Stimulated activated naive CD8-positive, alpha-beta T cell treated with anti-CD3 and anti-CD28 coated beads, Interleukin-15, Interleukin-2, amounts not matched to agents 100 ng/mL and 50 ng/mL, for 24 hours (primary cell): Measurements from ENCODE around the gene ZNF669.

ENCODE experiments used
- H3K27ac Mint-ChIP-seq: one replicate; pipeline ENCODE4 v1.8.0; 2021; ENCODE audit warnings: mild to moderate bottlenecking, mixed read lengths
- H3K27me3 Mint-ChIP-seq: one replicate; pipeline ENCODE4 v1.8.0; 2021; ENCODE audit warnings: mixed read lengths
- H3K36me3 Mint-ChIP-seq: one replicate; pipeline ENCODE4 v1.8.0; 2021; ENCODE audit warnings: low read depth, mixed read lengths
- H3K4me1 Mint-ChIP-seq: one replicate; pipeline ENCODE4 v1.8.0; 2021; ENCODE audit warnings: low read depth, mixed read lengths
- H3K4me3 Mint-ChIP-seq: one replicate; pipeline ENCODE4 v1.8.0; 2021; ENCODE audit warnings: mild to moderate bottlenecking, mixed read lengths
- H3K9me3 Mint-ChIP-seq: one replicate; pipeline ENCODE4 v1.8.0; 2021; ENCODE audit warnings: mixed read lengths

Gene ZNF669

DNA sequence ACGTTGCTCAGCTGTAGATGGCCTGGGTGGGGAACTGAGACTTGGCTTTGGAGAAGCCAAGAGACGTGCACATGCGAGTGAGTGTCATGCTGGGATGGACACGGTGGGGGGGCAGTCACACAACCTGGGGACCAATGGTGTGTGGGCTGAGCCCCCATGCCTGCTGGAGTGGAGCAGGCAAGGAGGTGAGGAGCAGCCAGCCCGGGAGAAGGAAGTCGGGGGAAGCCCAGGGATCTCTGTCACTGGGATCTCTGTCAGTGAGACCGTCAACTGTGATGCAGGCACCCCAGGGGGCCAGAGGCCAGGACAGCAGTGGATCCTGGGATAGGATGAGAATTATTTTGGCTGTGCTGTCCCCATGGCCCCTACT lies 11.0 kb upstream of the ZNF669 start:
- peaks cover 17% of the 10 kb centered on the region for H3K27me3 Mint-ChIP-seq
- H3K4me1 Mint-ChIP-seq = peaks cover 6% of the 10 kb centered on the region
- H3K4me3 Mint-ChIP-seq = no peak overlapping the region
- no peaks in the 10 kb centered on the region for H3K9me3 Mint-ChIP-seq
- no peak overlapping the region for H3K27ac Mint-ChIP-seq
- peaks cover 4% of the 10 kb centered on the region for H3K36me3 Mint-ChIP-seq

DNA sequence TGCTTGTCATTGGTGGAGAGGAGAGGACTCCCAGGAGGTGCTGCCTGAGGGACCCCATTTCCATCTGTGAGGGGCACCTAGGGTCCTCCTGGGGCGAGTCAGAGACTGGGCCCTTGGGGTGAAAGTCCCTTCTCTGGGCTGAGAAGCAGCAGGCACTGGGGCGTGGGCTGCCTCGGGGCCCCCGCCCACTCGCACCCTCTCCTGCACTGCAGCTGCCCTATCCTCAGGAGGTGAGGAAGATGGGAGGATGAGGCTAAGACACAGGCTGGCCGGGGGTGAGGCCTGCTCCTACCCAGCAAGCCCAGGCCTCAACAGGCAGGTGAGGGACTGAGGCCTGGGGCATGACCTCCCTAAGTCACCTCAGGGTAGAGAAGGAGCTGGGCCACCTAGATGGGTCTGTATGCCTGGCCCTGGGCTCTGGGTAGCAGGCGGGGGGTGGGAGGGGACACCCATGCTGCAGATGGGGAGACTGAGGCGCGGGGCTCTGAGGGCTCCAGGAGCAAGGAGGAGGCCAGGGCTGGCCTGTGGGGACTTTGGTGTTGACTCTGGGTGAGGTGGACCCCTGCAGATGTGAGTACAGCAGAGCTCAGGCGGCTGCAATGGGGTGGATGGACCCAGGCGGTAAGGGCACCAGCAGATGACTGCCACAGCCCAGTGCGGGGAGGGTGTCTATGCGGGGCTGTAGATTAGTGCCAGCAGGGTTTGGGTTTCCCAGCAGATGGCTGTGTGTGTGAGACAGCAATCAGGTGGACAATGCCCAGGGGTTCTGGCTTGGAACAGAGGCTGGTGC lies 10.4 kb upstream of the ZNF669 start:
- H3K36me3 Mint-ChIP-seq = peaks cover 8% of the 10 kb centered on the region
- no peak overlapping the region for H3K4me3 Mint-ChIP-seq

GRCh38 chr1:247113733-247114271 lies 9.6 kb upstream of the ZNF669 start:
- peaks cover 30% of the 10 kb centered on the region for H3K27me3 Mint-ChIP-seq
- no peak overlapping the region for H3K27ac Mint-ChIP-seq
- peaks cover 9% of the 10 kb centered on the region for H3K36me3 Mint-ChIP-seq
- H3K9me3 Mint-ChIP-seq = no peaks in the 10 kb centered on the region
- H3K4me3 Mint-ChIP-seq = no peak overlapping the region
- H3K4me1 Mint-ChIP-seq = peaks cover 11% of the 10 kb centered on the region

More for the DNA sequence above, 10.4 kb upstream of the ZNF669 start:
- no peak overlapping the region for H3K27ac Mint-ChIP-seq
- H3K4me1 Mint-ChIP-seq = peaks cover 11% of the 10 kb centered on the region
- no peaks in the 10 kb centered on the region for H3K9me3 Mint-ChIP-seq
- peaks cover 23% of the 10 kb centered on the region for H3K27me3 Mint-ChIP-seq

DNA sequence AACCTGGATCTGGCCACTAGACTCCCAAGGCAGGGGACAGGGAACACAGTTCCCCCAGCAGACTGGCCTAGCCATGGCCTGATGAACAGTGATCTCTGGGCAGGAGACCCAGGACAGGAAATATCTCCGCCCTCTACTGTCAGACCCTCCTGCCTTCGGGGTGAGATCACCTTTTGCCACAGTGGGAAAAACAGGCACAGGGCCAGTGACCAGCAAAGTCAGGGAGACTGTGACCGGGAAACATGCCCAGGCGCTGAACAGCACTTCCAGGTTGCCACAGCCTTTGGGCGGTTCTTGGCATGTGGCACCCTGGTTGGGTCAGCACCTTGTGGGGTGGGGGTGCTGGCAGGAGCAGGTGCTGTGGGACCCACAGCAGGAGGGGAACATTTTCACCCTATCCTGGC lies 8.9 kb upstream of the ZNF669 start:
- H3K4me3 Mint-ChIP-seq = no peak overlapping the region
- H3K27ac Mint-ChIP-seq = no peak overlapping the region
- H3K27me3 Mint-ChIP-seq = peaks cover 37% of the 10 kb centered on the region
- peaks cover 9% of the 10 kb centered on the region for H3K36me3 Mint-ChIP-seq
- H3K4me1 Mint-ChIP-seq = peaks cover 11% of the 10 kb centered on the region
- no peaks in the 10 kb centered on the region for H3K9me3 Mint-ChIP-seq

DNA sequence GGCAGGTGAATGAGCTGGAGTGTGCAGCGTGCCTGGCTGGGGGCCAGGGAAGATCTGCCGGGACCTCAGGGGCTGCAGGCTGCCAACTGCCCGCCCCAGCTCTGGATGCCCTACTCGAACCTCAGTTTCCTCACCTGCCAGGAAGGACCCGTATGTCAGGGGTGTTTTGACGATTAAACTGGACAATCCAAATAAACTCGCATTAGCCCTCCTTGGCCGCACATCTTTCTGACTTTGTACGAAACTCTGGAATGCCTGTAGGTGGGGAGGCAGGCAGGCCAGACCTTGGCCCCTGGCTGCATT lies 8.3 kb upstream of the ZNF669 start:
- no peak overlapping the region for H3K27ac Mint-ChIP-seq
- peaks cover 11% of the 10 kb centered on the region for H3K4me1 Mint-ChIP-seq
- H3K27me3 Mint-ChIP-seq = peaks cover 44% of the 10 kb centered on the region
- peaks cover 9% of the 10 kb centered on the region for H3K36me3 Mint-ChIP-seq
- no peak overlapping the region for H3K4me3 Mint-ChIP-seq
- peaks cover under 1% of the 10 kb centered on the region for H3K9me3 Mint-ChIP-seq

GRCh38 chr1:247111700-247112478 lies 7.7 kb upstream of the ZNF669 start:
- H3K27ac Mint-ChIP-seq = no peak overlapping the region
- peaks cover 49% of the 10 kb centered on the region for H3K27me3 Mint-ChIP-seq

GRCh38 chr1:247111259-247111699 lies 7.1 kb upstream of the ZNF669 start:
- peak overlapping the region; percentile 72 for H3K4me3 Mint-ChIP-seq
- peaks cover 4% of the 10 kb centered on the region for H3K9me3 Mint-ChIP-seq
- peaks cover 9% of the 10 kb centered on the region for H3K36me3 Mint-ChIP-seq
- H3K27ac Mint-ChIP-seq = no peak overlapping the region
- H3K4me1 Mint-ChIP-seq = peaks cover 11% of the 10 kb centered on the region
- peaks cover 49% of the 10 kb centered on the region for H3K27me3 Mint-ChIP-seq

More at GRCh38 chr1:247111700-247112478, 7.7 kb upstream of the ZNF669 start:
- Mint-ChIP-seq H3K4me3 (no peak overlapping the region), H3K9me3 (peaks cover 4% of the 10 kb centered on the region), H3K4me1 (peaks cover 11% of the 10 kb centered on the region), H3K36me3 (peaks cover 9% of the 10 kb centered on the region)

DNA sequence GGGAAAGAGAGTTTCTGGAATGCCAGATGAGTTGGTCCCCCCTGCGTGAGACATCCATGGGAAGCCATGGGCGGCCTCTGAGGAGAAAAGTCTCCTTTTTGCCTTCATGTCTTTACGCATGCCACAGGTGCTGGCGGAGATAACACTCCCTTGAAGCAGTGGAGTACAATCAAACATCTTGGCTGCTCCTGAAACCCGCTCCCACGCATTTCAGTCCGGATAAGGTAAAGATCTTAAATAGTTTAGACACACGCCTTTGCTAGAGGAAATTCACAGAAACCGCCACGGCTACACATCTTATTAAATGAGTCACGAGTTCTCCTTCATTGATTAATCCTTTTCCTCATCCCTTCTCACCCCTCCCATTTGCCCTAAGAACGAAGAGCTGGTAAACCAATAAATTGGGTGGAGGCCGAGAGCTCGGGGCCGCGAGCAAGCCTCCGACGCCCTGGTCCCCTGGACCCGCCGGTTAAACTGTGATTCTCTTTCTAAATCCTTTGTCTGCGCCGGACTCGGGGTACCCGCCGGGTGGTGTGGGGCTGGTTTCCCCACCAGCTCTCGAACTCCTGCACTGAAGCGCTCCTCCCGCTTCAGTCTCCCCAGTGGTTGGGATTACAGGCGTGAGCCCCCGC lies 6.6 kb upstream of the ZNF669 start:
- H3K36me3 Mint-ChIP-seq = peaks cover 9% of the 10 kb centered on the region
- H3K4me1 Mint-ChIP-seq = peaks cover 11% of the 10 kb centered on the region
- peaks cover 49% of the 10 kb centered on the region for H3K27me3 Mint-ChIP-seq
- H3K4me3 Mint-ChIP-seq = peak overlapping the region; percentile 72
- H3K9me3 Mint-ChIP-seq = peaks cover 4% of the 10 kb centered on the region
- no peak overlapping the region for H3K27ac Mint-ChIP-seq

DNA sequence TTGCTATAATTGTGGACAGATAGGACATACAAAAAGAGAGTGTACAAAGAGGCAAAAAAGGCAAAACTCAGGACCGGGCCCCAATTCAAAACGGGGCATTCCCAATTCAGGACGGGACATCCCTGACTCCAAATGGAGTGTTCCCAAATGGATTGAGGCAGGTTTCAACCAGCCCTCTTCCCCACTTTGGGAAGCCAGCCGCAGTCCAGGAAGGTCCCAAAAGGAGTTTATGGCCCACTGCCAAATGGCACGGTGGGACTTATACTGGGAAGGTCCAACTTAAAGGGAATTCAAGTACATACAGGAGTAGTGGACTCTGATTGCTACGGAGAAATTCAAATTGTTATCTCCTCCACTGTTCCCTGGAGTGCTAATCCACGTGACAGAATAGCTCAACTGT lies 3.5 kb upstream of the ZNF669 start:
- Mint-ChIP-seq H3K9me3 (peaks cover 15% of the 10 kb centered on the region), H3K27ac (no peak overlapping the region), H3K4me1 (peaks cover 21% of the 10 kb centered on the region), H3K36me3 (peaks cover 17% of the 10 kb centered on the region), H3K27me3 (peaks cover 41% of the 10 kb centered on the region), H3K4me3 (no peak overlapping the region)

- H3K36me3 Mint-ChIP-seq = peaks cover 34% of the 10 kb centered on the region
- peaks cover 27% of the 10 kb centered on the region for H3K9me3 Mint-ChIP-seq
- no peak overlapping the region for H3K4me3 Mint-ChIP-seq
- peaks cover 24% of the 10 kb centered on the region for H3K4me1 Mint-ChIP-seq
- H3K27ac Mint-ChIP-seq = no peak overlapping the region
- peaks cover 37% of the 10 kb centered on the region for H3K27me3 Mint-ChIP-seq
Observed at GRCh38 chr1:247105966-247106365, 1.8 kb upstream of the ZNF669 start.

- Mint-ChIP-seq H3K4me1 (peaks cover 18% of the 10 kb centered on the region), H3K36me3 (peaks cover 40% of the 10 kb centered on the region), H3K27me3 (peaks cover 31% of the 10 kb centered on the region), H3K4me3 (peak overlapping the region; percentile 4), H3K27ac (no peak overlapping the region), H3K9me3 (peaks cover 35% of the 10 kb centered on the region)
Observed at GRCh38 chr1:247104965-247105364, 809 bp upstream of the ZNF669 start.

DNA sequence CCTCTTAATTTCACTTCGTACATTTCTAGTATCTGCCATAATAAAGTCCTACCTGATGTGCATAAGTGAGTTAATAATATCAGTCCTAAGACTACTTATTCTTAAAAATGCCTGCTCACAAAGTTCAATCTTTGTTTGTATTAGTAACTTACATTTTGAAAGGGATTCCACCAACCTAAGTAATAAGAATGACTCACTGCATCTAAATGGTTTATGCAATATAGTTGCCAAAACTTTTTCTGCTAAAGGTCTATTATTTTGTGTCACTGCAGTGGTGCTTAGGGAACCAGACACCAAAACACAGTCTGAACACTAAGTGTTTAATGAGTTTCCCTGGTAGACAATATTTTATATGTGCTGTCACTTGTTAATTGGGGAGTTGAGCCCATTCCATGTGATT lies 1.8 kb downstream of the ZNF669 start:
- Mint-ChIP-seq H3K4me1 (peaks cover 14% of the 10 kb centered on the region), H3K9me3 (peaks cover 44% of the 10 kb centered on the region), H3K4me3 (peak overlapping the region; percentile 53), H3K27me3 (peaks cover 5% of the 10 kb centered on the region), H3K27ac (no peak overlapping the region), H3K36me3 (peaks cover 59% of the 10 kb centered on the region)

DNA sequence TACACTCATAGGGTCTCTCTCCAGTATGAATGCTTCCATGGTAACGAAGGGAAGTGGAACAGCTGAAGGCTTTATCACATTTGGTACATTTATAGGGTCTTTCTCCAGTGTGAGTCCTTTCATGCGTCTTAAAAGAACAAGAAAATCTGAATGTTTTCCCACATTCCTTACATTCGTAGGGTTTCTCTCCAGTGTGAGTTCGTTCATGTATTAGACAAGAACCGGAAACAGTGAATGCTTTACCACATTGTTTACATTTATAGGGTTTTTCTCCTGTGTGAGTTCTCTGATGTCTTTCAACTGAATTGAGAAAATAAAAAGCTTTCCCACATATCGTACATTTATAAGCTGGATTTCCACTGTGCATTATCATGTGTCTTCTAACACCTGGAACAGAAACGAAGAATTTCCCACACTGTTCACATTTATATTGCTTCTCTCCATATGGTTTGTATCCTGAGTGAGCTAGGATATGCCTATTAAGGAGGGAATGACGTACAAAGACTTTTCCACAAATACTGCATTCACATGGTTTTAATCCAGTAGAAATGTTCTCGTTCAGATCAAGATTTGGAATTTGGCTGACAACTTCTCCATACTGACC lies 3.4 kb downstream of the ZNF669 start:
- Mint-ChIP-seq H3K4me1 (peaks cover 14% of the 10 kb centered on the region), H3K36me3 (peaks cover 71% of the 10 kb centered on the region), H3K9me3 (peaks cover 56% of the 10 kb centered on the region), H3K27ac (no peak overlapping the region), H3K27me3 (no peaks in the 10 kb centered on the region), H3K4me3 (no peak overlapping the region)

GRCh38 chr1:247096958-247097357 lies 7.2 kb downstream of the ZNF669 start:
- Mint-ChIP-seq H3K4me3 (no peak overlapping the region), H3K27me3 (no peaks in the 10 kb centered on the region), H3K27ac (no peak overlapping the region), H3K9me3 (peaks cover 44% of the 10 kb centered on the region), H3K36me3 (peaks cover 56% of the 10 kb centered on the region), H3K4me1 (no peaks in the 10 kb centered on the region)
